PC-9 (cell line): ENCODE results near the gene TFAM. TPM values are rescaled to one million over a fixed set of nuclear protein-coding genes. Genes with fewer than 3 reads are reported as not detected.

Experiments used
- BruUV-seq: library from RNA; stranded (reverse); fragments of 400-500 nt; replicated peaks from 2 replicates; lab custom pipeline; 2021; lab: Mats Ljungman, UMichigan
- CTCF ChIA-PET: fragments of 300-600 bp; sonication (Branson Sonifier 250); formaldehyde crosslinking; loops from one replicate; lab custom pipeline; 2022; ENCODE audit warnings: antibody characterized with exemption; lab: Charles Lee
- POLR2A ChIA-PET: fragments of 300-600 bp; sonication (Branson Sonifier 250); formaldehyde crosslinking; loops from one replicate; lab custom pipeline; 2022; ENCODE audit warnings: antibody characterized with exemption; ENCODE audit not compliant: unreplicated experiment; lab: Charles Lee
- DNase-seq, 2 experiments: peaks; one replicate each; pipeline versions ENCODE4 v3.0.0 to v3.0.0-alpha.2; 2015 to 2022; ENCODE audit warnings: mixed read lengths in 1 of 2
- H2AFZ ChIP-seq: fragments of 200-600 bp; sonication (generic); 2 replicates; pipeline ENCODE4 v1.8.1; 2017; ENCODE audit warnings: antibody characterized with exemption
- H3F3A ChIP-seq: fragments of 200-600 bp; sonication (generic); 2 replicates; pipeline ENCODE4 v1.8.1; 2017; ENCODE audit warnings: antibody characterized with exemption, mild to moderate bottlenecking, low read depth; ENCODE audit not compliant: insufficient read depth
- H3K27ac ChIP-seq: fragments of 200-600 bp; sonication (generic); 2 replicates; pipeline ENCODE4 v1.6.1; 2016; ENCODE audit warnings: mixed run types
- H3K27me3 ChIP-seq: fragments of 200-600 bp; sonication (generic); 2 replicates; pipeline ENCODE4 v1.6.1; 2016; ENCODE audit warnings: low read depth, mixed run types; ENCODE audit not compliant: insufficient read depth
- H3K36me3 ChIP-seq: fragments of 200-600 bp; sonication (generic); 2 replicates; pipeline ENCODE4 v1.6.1; 2016; ENCODE audit warnings: low read depth, mixed run types
- H3K4me1 ChIP-seq: fragments of 200-600 bp; sonication (generic); replicated peaks from 2 replicates; pipeline ENCODE4 v1.6.1; 2016; ENCODE audit warnings: mixed run types; ENCODE audit not compliant: insufficient read depth
- H3K4me2 ChIP-seq: fragments of 200-600 bp; sonication (generic); 2 replicates; pipeline ENCODE4 v1.6.1; 2017; ENCODE audit warnings: mixed run types
- H3K4me3 ChIP-seq: fragments of 200-600 bp; sonication (generic); 2 replicates; pipeline ENCODE4 v1.6.1; 2016; ENCODE audit warnings: mixed run types
- H3K79me2 ChIP-seq: fragments of 200-600 bp; sonication (generic); 2 replicates; pipeline ENCODE4 v1.6.1; 2017; ENCODE audit warnings: low read depth, mixed run types
- H3K9me2 ChIP-seq: fragments of 200-600 bp; sonication (generic); 2 replicates; pipeline ENCODE4 v1.8.1; 2017; ENCODE audit warnings: mild to moderate bottlenecking; ENCODE audit not compliant: insufficient read depth
- H3K9me3 ChIP-seq: fragments of 200-600 bp; sonication (generic); 2 replicates; pipeline ENCODE4 v1.8.1; 2016; ENCODE audit warnings: low read depth; ENCODE audit not compliant: insufficient read depth
- H4K20me1 ChIP-seq: fragments of 200-600 bp; sonication (generic); 2 replicates; pipeline ENCODE4 v1.8.1; 2017; ENCODE audit not compliant: insufficient read depth
- EZH2 ChIP-seq: fragments of 200-600 bp; sonication (generic); IDR thresholded peaks from 2 replicates; pipeline ENCODE4 v1.8.0; 2017; ENCODE audit warnings: antibody characterized with exemption, low read depth
- intact Hi-C: fragments of 100-400 bp; cut with micrococcal nuclease; formaldehyde crosslinking; loops from one replicate; pipeline ENCODE4 v1.10.0; 2022; ENCODE audit not compliant: unreplicated experiment
- total RNA-seq: library from RNA; stranded (reverse); gene quantifications from 2 replicates; pipeline ENCODE4 v1.2.3, GENCODE V29; 2021
- TF ChIP-seq, protein P1 (sequence below): fragments of 200-600 bp; sonication (generic); conservative IDR thresholded peaks from 2 replicates; pipeline ENCODE4 v1.6.1; 2017; ENCODE audit warnings: mixed run types, antibody characterized with exemption, mild to moderate bottlenecking, moderate library complexity

TFAM gene
- total RNA-seq, 1 experiment from 2014 or later = 80.6 TPM

DNA sequence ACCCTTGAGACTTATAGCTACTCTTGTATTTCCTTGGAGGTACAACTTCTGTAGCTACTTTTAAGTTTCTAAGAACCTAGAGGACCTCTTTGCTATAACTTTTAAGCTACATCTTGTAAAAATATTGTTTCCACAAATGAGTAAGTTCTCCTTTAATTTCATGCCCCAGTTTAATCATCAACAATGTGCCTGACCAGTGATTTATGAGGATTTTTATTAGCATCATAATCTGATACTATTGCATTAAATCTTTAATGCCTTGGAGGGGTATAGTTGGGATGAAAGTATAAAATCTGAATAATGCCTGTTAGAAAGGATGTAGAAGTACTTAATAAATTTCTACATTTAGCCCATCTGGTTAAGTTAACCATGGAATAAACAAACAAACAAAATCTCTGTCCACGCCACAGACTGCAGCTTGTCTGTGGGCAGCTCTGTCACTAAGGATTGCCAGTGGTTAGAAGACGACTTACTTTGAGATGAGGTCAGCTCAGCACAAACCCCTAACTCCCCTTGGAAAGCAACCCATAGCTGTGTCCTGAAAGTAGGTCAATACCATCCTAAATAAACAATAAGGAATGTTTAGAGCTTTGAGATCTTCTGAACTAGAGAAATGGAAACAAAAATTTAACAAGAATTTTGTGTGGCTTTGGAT is 32.1 kb upstream of the TFAM start:
- TF ChIP-seq, protein P1, sequence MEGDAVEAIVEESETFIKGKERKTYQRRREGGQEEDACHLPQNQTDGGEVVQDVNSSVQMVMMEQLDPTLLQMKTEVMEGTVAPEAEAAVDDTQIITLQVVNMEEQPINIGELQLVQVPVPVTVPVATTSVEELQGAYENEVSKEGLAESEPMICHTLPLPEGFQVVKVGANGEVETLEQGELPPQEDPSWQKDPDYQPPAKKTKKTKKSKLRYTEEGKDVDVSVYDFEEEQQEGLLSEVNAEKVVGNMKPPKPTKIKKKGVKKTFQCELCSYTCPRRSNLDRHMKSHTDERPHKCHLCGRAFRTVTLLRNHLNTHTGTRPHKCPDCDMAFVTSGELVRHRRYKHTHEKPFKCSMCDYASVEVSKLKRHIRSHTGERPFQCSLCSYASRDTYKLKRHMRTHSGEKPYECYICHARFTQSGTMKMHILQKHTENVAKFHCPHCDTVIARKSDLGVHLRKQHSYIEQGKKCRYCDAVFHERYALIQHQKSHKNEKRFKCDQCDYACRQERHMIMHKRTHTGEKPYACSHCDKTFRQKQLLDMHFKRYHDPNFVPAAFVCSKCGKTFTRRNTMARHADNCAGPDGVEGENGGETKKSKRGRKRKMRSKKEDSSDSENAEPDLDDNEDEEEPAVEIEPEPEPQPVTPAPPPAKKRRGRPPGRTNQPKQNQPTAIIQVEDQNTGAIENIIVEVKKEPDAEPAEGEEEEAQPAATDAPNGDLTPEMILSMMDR = no peak
- no peak for TF ChIP-seq EZH2
- ChIA-PET CTCF (no interaction called here), POLR2A (interaction anchor here (0.5 kb wide), 1 partner anchor 9 kb away, joined by 6 read pairs; no protein-coding TSS in a partner anchor)
- Histone ChIP-seq H3K79me2 (peaks cover 83% of the 10 kb centered on the region), H3K9me3 (no peaks in the 10 kb centered on the region), H3K36me3 (0 out of 2 replicates have a peak, but pooled peaks cover 6% of the 10 kb centered on the region), H3K9me2 (no peaks in the 10 kb centered on the region), H2AFZ (no peak overlapping the region), H3K4me1 (peaks cover 25% of the 10 kb centered on the region), H3K4me2 (no peak overlapping the region), H3K4me3 (no peak overlapping the region), H3K27me3 (no peaks in the 10 kb centered on the region), H4K20me1 (peaks cover 26% of the 10 kb centered on the region), H3K27ac (no peak overlapping the region), H3F3A (no peaks in the 10 kb centered on the region)
- intact Hi-C loops = no loop called here
- no TSS peak for BruUV-seq
- no peak for DNase-seq

DNA sequence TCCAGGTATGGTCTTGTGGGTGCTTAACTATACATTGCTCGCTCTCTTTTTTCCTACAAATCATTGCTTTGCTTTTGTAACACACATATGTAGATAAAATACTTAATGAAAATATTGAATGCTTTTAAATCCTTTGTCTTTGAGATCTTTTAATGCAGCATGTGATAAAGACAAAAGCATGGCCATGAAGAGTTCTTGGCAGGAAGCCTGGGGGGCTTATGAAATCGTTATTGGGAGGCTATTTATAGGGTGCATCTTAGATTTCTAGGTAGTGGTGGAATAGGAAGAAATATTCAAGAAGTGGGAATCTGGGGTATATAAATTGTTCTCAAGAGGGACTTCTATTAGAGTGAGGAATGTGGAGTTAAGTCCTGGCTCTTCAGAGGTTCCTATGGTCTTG is 28.5 kb upstream of the TFAM start:
- H3K4me3 ChIP-seq = no peak overlapping the region
- TF ChIP-seq EZH2 = no peak
- TF ChIP-seq, protein P1 = no peak
- H3K79me2 ChIP-seq = peaks cover 73% of the 10 kb centered on the region
- POLR2A ChIA-PET = no interaction called here
- BruUV-seq = no TSS peak
- no peak overlapping the region for H3K27ac ChIP-seq
- no peaks in the 10 kb centered on the region for H3K9me3 ChIP-seq
- H3K27me3 ChIP-seq = no peaks in the 10 kb centered on the region
- 0 out of 2 replicates have a peak, but pooled peaks cover 6% of the 10 kb centered on the region for H3F3A ChIP-seq
- CTCF ChIA-PET = no interaction called here
- no peak for DNase-seq
- H3K4me2 ChIP-seq = no peak overlapping the region
- no peaks in the 10 kb centered on the region for H3K9me2 ChIP-seq
- H3K36me3 ChIP-seq = peaks cover 14% of the 10 kb centered on the region
- H3K4me1 ChIP-seq = peaks cover 23% of the 10 kb centered on the region
- intact Hi-C loops = no loop called here
- H2AFZ ChIP-seq = no peak overlapping the region
- H4K20me1 ChIP-seq = peaks cover 23% of the 10 kb centered on the region

DNA sequence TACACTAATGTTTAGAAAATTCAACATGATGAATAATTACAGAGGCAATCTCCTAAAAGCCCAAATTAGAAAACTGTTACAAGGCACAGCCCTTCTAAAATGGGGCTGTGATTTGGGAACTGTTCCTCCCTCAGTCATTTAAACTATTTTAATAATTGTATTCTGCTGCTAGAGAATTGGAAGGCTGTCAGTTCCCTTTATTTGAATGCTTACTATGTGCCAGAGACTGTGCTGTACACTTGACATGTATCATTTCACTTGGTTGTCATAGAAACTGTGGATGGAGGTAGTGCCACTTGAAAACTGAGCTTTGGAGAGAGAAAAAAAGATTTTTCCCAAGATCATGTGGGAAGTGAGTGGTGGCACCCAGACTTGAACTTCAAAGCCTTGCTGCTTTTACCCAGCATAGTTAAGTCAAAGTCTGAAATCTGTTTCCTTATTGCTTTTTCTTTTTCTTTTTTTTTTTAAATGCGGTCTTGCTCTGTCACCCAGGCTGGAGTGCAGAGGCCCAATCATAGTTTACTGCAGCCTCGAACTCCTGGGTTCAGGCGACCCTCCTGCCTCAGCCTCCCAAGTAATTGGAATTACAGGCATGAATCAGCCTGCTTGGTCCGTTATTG is 26.8 kb upstream of the TFAM start:
- no peak overlapping the region for H3K4me3 ChIP-seq

More for the DNA sequence above, 26.8 kb upstream of the TFAM start:
- Histone ChIP-seq H3K4me1 (peaks cover 31% of the 10 kb centered on the region), H2AFZ (no peak overlapping the region), H3K27ac (no peak overlapping the region), H3K9me3 (no peaks in the 10 kb centered on the region), H3K27me3 (no peaks in the 10 kb centered on the region), H3F3A (0 out of 2 replicates have a peak, but pooled peaks cover 10% of the 10 kb centered on the region), H4K20me1 (peaks cover 19% of the 10 kb centered on the region), H3K4me2 (no peak overlapping the region), H3K36me3 (peaks cover 26% of the 10 kb centered on the region), H3K79me2 (peaks cover 60% of the 10 kb centered on the region), H3K9me2 (no peaks in the 10 kb centered on the region)
- intact Hi-C loops = no loop called here
- POLR2A ChIA-PET = no interaction called here
- DNase-seq = no peak
- CTCF ChIA-PET = interaction anchor here (0.7 kb wide), 1 partner anchor 196 kb away, joined by 4 read pairs; no protein-coding TSS in a partner anchor
- no TSS peak for BruUV-seq
- no peak for TF ChIP-seq EZH2
- TF ChIP-seq, protein P1 = no peak
